GM21529 (cell line): Measurements from ENCODE around the gene TRIM56.
"Not testable (repeated sequence)": the region's sequence is repeated elsewhere in the genome, so short reads cannot be mapped to it uniquely, and the experiment has no call there.

Experiments
- ATAC-seq: cut with Tn5 transposase; IDR thresholded peaks from one replicate; pipeline ENCODE4 v1.9.1; 2021; ENCODE audit not compliant: unreplicated experiment

The TRIM56 gene, protein sequence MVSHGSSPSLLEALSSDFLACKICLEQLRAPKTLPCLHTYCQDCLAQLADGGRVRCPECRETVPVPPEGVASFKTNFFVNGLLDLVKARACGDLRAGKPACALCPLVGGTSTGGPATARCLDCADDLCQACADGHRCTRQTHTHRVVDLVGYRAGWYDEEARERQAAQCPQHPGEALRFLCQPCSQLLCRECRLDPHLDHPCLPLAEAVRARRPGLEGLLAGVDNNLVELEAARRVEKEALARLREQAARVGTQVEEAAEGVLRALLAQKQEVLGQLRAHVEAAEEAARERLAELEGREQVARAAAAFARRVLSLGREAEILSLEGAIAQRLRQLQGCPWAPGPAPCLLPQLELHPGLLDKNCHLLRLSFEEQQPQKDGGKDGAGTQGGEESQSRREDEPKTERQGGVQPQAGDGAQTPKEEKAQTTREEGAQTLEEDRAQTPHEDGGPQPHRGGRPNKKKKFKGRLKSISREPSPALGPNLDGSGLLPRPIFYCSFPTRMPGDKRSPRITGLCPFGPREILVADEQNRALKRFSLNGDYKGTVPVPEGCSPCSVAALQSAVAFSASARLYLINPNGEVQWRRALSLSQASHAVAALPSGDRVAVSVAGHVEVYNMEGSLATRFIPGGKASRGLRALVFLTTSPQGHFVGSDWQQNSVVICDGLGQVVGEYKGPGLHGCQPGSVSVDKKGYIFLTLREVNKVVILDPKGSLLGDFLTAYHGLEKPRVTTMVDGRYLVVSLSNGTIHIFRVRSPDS

DNA sequence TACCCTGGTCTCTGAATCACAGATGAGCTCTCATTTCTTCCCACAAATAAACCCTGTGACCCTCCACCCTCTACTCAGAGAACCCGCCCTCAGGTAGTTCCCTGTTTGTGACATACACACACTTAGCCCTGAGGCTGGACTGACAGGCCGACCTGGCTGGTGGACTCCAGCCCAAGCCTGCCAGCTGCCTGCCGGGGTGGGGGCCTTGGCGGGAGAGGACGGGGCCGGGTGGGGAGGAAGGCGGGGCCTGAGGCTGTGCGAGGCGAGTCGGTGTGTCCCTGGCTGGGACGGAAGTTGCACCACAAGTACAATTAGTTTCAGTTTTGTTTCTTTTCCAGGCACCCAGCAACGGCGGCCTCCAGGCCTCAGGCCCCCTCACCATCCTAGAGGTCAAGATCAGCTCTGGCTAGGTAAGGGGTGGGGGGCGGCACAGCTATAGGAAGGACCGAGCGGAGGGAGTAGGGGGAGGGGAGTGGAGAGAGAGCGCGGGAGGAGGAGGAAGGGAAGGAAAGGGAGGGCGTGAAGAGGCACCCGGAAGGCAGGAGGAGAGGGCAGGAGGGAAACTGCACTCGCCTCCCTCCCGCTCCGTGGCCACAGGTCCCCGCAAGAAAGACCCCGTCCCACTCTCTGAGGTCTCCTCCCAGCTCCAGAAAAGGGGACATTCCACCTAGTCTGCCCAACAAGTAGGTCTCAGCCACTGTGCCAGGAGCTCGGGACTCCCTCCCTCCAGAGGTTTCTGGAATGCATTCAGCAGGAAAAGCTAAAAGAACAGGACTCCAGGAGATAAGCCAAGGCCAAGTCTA lies at the start of gene TRIM56:
TRIM56 (plus strand) TSS at position 320 of the 803 bp plus-strand sequence. CDS start 1,832 bp downstream, outside the sequence.
- ATAC-seq, result peak; percentile 89

DNA sequence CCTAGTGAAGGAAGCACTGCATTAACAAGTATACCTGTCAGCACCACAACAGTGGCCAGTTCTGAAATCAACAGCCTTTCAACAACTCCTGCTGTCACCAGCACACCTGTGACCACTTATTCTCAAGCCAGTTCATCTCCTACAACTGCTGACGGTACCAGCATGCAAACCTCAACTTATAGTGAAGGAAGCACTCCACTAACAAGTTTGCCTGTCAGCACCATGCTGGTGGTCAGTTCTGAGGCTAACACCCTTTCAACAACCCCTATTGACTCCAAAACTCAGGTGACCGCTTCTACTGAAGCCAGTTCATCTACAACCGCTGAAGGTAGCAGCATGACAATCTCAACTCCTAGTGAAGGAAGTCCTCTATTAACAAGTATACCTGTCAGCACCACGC lies 49.3 kb upstream of the TRIM56 start:
- no peak for ATAC-seq

DNA sequence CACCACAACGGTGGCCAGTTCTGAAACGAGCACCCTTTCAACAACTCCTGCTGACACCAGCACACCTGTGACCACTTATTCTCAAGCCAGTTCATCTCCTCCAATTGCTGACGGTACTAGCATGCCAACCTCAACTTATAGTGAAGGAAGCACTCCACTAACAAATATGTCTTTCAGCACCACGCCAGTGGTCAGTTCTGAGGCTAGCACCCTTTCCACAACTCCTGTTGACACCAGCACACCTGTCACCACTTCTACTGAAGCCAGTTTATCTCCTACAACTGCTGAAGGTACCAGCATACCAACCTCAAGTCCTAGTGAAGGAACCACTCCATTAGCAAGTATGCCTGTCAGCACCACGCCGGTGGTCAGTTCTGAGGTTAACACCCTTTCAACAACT lies 44.0 kb upstream of the TRIM56 start:
- not testable (repeated sequence) for ATAC-seq

DNA sequence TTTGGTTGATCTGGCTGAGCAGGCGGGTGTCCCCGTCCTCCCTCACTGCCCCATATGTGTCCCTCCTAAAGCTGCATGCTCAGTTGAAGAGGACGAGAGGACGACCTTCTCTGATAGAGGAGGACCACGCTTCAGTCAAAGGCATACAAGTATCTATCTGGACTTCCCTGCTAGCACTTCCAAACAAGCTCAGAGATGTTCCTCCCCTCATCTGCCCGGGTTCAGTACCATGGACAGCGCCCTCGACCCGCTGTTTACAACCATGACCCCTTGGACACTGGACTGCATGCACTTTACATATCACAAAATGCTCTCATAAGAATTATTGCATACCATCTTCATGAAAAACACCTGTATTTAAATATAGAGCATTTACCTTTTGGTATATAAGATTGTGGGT lies 26.9 kb upstream of the TRIM56 start:
- no peak for ATAC-seq

DNA sequence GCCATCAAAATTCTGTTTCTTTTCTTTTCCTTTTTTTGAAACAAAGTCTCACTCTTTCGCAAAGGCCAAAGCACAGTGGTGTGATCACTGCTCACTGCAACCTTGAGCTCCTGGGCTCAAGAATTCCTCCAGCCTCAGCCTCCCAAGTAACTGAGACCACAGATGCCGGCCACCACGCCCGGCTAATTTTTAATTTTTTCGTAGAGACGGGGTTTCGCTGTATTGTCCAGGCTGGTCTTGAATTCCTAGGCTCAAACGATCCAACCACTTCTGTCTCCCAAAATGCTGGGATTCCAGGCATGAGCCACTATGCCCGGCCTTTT lies 25.7 kb upstream of the TRIM56 start:
- ATAC-seq, result no peak

DNA sequence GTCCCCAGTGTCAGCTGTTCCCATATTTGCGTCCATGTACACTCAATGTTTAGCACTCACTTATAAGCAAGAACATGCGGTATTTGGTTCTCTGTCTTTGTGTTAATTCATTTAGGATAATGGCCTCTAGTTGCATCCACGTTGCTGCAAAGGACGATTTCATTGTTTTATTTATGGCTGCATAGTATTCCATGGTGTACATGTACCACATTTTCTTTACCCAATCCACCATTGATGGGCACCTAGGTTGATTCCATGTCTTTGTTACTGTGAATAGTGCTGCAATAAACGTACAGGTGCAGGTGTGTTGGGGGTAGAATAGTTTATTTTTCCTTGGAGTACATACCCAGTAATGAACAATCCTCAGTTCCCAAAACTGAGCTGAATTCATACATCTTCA lies 24.3 kb upstream of the TRIM56 start:
- no peak for ATAC-seq

DNA sequence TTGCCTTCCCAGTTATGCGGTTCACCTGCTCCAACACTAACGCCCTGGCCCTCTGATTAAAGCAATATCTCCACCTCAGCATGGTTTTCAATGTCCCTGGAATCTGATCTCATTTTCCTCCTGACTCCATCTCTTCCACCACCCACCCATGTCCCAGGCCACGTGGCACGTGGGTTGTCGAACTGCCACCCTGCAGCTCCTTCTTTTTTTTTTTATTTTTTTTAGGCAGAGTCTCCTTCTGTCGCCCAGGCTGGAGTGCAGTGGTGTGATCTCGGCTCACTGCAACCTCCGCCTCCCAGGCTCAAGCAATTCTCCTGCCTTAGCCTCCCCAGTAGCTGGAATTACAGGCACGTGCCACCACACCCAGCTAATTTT lies 21.1 kb upstream of the TRIM56 start:
- not testable (repeated sequence) for ATAC-seq

DNA sequence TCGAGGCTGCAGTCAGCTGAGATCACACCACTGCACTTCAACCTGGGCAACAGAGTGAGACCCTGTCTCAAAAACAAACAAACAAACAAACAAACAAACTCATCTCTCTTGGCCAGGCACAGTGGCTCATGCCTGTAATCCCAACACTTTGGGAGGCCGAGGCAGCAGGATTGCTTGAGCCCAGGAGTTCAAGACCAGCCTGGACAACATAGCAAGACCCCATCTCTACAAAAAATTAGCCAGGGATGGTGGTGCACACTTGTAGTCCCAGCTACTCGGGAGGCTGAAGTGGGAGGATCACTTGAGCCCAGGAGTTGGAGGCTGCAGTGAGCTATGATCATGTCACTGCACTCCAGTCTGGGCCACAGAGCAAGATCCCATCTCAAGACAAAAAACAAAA lies 20.1 kb upstream of the TRIM56 start:
- ATAC-seq, result not testable (repeated sequence)

DNA sequence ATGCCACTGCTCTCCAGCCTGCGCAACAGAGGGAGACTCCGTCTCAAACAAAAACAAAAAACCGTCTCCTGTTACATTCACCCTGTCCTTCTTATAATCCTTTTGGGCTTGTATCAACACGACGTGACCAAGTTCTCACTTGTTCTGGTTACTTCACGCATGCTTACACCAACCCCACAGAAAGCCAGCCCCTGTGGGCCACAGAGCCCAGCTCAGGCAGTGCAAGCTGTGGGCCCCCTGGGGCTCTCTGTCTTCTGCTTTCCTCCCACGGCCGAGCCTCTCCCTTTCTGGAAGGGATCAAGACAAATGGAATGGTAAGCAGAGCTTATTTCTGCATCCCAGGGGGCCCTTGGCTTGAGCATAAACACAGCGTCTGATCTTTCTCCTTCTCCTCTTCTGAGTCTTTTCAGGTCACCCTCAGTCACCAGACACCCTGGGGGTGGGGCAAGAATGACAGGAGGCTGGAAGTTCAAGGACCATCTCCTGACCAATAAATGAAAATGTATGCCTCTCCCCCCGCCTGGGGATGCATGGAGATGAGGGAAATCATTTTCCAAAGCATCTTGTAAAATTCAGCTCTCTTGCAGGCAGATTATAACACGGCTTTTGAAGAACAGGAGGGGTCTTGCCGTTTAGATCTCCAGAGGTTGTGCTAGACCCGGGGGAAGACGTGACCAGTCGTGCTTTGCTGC lies 19.0 kb upstream of the TRIM56 start:
- ATAC-seq, result no peak

DNA sequence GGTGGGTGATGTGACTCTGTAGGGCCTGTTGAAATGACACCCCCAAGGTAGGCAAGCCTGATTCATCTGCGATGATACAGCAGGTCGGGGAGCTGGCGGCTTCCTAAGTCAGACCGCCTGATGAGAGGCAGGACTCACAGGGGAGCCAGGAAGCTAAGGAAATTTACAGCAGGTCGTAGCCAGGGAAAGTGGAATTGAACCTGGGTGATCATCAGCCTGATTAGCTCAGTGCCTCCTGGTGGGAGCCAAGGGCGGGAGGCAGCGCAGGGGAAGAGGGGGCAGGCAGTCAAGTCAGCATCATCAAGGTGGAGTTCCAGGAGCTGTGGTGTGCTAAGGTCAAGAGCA lies 18.5 kb upstream of the TRIM56 start:
- no peak for ATAC-seq

DNA sequence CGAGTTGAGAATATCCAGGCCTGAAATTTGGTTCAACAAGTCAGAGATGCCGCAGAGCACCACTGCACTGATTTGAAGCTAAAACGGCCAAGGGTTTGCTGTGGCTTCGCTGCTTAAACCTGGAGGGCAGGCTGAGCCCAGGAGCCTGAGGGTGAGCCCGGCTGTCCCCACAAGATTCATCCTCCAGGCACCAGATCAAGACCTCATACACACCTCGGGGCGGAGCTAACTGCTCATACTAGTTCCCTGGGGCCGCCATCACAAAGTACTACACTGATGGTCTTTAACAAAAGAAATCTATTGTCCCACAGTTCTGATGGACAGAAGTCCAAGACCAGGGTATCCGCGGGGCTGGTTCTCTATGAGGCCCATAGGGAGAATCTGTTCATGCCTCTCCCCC lies 16.9 kb upstream of the TRIM56 start:
- ATAC-seq, result no peak

DNA sequence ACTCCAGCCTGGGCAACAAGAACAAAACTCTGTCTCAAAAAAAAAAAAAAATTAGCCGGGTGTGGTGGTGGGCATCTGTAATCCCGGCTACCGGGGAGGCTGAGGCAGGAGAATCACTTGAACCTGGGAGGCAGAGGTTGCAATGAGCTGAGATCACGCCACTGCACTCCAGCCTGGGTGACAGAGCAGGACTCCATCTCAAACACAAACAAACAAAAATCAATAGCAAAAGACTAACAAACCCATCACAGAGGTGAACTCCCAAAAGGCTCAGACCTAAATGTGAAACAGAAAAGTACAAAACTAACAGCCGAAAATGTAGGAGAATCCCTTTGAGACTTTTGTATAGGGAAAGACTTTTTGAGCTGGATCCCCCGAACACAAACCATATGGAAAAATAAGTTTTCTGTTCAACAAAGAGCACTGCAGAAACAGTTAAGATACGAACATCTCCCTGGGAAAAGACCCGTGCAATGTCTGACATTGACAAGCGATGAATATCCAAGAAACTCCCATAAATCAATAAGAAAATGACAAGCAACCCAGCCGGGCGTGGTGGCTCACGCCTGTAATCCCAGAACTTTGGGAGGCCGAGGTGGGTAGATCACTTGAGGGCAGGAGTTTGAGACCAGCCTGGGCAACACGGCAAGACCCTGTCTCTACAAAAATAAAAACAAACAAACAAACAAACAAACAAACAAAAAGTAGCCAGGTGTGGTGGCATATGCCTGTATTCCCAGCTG lies 13.7 kb upstream of the TRIM56 start:
- ATAC-seq, result not testable (repeated sequence)

DNA sequence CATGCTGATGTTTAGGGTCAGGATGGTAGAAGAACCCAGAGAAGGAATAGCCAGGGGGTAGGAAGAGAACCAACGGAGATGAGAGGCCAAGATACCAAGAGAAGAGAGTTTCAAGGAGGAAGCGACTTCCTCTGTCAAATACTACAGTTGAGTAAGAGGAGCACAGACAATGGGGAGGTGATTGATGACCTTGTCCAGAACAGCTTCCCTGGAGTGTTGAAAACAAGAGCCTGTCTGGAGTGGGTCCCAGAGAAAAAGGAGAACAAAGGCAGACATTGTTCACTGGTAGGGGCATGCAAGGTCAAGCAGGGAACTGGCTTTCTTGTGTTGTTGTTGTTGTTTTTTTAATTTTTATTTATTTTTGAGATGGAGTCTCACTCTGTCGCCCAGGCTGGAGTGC lies 9.6 kb upstream of the TRIM56 start:
- no peak for ATAC-seq

DNA sequence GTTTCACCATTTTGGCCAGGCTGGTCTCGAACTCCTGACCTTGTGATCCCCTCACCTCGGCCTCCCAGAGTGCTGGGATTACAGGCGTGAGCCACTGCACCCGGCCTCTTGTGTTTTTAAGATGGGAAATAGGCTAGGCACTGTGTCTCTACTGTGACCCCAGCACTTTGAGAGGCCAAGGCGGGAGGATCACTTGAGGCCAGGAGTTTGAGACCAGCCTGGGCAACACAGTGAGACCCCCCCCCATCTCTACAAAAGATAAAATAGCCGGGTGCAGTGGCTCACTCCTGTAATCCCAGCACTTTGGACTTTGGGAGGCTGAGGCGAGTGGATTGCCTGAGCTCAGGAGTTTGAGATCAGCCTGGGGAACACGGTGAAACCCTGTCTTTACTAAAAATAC lies 9.1 kb upstream of the TRIM56 start:
- not testable (repeated sequence) for ATAC-seq

DNA sequence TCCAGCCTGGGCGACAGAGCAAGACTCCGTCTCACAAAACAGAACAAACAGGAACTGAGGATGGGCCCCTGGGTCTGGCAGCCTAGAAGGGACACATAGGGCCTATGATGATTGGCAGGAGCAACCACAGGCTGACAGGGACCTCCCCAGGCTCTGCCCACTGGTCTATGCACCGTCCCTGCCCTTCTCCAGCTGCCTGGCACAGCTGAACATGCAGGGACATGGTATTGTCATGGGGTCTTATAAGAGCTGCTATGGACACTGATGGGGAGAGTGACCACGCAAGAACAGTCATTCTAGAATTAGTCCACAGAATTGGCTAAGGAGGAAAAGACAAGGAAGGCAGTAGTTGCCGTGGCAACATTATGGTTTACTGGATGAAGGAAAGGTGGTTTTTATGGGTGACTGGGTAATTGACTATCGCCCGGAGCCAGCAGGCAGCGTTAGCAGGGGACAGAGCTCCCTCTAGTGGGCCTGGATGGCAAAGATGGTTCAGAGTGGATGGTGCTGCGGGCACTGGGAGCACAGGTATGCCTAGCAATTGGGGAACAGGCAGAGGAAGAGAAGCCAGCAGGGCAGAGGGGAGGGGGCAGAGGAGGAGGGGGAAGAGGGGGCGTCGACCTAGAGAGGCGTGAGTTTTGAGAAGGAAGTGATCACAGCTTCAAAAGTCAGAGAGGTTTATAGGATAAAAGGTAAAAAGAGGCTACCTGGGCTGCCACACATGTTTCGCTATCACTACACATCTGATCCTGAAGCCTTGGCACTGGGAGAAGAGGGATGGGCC lies 7.8 kb upstream of the TRIM56 start:
- ATAC-seq, result peak; percentile 71

DNA sequence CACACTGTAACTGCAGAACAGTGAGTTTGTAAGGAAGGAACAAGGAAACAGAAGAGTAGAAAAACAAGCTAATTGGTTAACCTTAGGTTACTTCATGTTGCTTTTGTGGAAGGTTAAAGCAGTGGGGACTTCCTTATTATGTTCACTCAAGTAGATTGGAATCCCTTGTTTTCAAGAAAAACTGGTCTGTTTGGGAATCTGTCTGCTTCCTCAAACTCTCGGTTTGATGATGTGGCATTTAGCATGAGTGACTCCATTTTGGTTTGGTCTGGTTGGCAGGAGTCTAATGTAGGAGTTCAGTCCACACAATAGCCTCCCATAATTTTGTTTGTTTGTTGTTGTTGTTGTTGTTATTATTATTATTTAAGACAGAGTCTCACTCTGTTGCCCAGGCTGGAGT lies 3.8 kb upstream of the TRIM56 start:
- no peak for ATAC-seq

DNA sequence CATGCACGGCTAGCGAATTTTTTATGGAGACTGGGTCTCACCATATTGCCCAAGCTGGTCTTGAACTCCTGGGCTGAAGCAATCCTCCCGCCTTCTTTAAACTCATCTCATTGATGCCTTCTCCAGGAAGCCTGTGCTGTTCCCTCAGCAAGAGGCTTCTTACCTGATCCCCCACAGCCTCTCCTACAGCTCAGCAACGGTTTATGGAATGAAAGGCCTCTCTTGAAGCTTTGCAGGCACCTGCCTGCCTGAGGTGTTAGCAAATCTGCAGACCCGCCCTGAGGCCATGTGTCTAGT lies 468 bp upstream of the TRIM56 start:
- no peak for ATAC-seq

DNA sequence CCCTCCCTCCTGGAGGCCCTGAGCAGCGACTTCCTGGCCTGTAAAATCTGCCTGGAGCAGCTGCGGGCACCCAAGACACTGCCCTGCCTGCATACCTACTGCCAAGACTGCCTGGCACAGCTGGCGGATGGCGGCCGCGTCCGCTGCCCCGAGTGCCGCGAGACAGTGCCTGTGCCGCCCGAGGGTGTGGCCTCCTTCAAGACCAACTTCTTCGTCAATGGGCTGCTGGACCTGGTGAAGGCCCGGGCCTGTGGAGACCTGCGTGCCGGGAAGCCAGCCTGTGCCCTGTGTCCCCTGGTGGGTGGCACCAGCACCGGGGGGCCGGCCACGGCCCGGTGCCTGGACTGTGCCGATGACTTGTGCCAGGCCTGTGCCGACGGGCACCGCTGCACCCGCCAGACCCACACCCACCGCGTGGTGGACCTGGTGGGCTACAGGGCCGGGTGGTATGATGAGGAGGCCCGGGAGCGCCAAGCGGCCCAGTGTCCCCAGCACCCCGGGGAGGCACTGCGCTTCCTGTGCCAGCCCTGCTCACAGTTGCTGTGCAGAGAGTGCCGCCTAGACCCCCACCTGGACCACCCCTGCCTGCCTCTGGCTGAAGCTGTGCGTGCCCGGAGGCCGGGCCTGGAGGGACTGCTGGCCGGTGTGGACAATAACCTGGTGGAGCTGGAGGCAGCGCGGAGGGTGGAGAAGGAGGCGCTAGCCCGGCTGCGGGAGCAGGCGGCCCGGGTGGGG lies 2.2 kb downstream of the TRIM56 start:
- ATAC-seq, result no peak

DNA sequence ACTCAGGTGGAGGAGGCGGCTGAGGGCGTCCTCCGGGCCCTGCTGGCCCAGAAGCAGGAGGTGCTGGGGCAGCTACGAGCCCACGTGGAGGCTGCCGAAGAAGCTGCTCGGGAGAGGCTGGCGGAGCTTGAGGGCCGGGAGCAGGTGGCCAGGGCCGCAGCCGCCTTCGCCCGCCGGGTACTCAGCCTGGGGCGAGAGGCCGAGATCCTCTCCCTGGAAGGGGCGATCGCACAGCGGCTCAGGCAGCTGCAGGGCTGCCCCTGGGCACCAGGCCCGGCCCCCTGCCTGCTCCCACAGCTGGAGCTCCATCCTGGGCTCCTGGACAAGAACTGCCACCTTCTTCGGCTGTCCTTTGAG lies 2.8 kb downstream of the TRIM56 start:
- ATAC-seq, result no peak
